ENCODE data around the gene SCO2. TPM values are rescaled to one million over a fixed set of nuclear protein-coding genes. Genes with fewer than 3 reads are reported as not detected.

The SCO2 gene
- polyA plus RNA-seq, 1 donor from 2014 or later, result 9.6 TPM

GRCh38 chr22:50553310-50553709 is 27.9 kb upstream of the SCO2 start:
- H3K4me2 ChIP-seq (ENCODE audit: low read length), result no peak overlapping the region
- TF ChIP-seq MXI1 (conservative IDR thresholded peaks at IDR 0.05; ENCODE audit: poor library complexity, severe bottlenecking), result no peak
- TF ChIP-seq REST (IDR thresholded peaks at IDR 0.05; ENCODE audit: borderline replicate concordance), result no peak
- TF ChIP-seq RAD21 (conservative IDR thresholded peaks at IDR 0.05), result no peak
- TF ChIP-seq EZH2 (IDR thresholded peaks at IDR 0.05; ENCODE audit: borderline replicate concordance, insufficient read depth, low read length, poor library complexity, severe bottlenecking), result no peak
- no peak for TF ChIP-seq CTCF (IDR thresholded peaks at IDR 0.05; ENCODE audit: poor library complexity, severe bottlenecking)
- TF ChIP-seq SMC3 (conservative IDR thresholded peaks at IDR 0.05; ENCODE audit: poor library complexity), result no peak
- no peak for TF ChIP-seq TAF1 (IDR thresholded peaks at IDR 0.05; ENCODE audit: low read depth)
- no peak for TF ChIP-seq EP300 (conservative IDR thresholded peaks at IDR 0.05; ENCODE audit: poor library complexity, severe bottlenecking)
- no peak for TF ChIP-seq POLR2AphosphoS5 (IDR thresholded peaks at IDR 0.05)
- no peaks in the 10 kb centered on the region for H3K9me3 ChIP-seq (ENCODE audit: low read length)
- H3K36me3 ChIP-seq (ENCODE audit: insufficient read depth, low read length), result no peaks in the 10 kb centered on the region
- H3K27ac ChIP-seq (ENCODE audit: low read length), result no peak overlapping the region
- no peaks in the 10 kb centered on the region for H3F3A ChIP-seq (ENCODE audit: insufficient read depth, low read length, poor library complexity, severe bottlenecking)
- no peaks in the 10 kb centered on the region for H3K79me2 ChIP-seq (replicated peaks; ENCODE audit: insufficient read depth, low read length)
- H2AFZ ChIP-seq (ENCODE audit: low read depth, low read length), result no peak overlapping the region
- H3K27me3 ChIP-seq (ENCODE audit: insufficient read depth, low read depth, low read length), result no peaks in the 10 kb centered on the region
- H3K9me2 ChIP-seq (ENCODE audit: insufficient read depth, low read length), result no peaks in the 10 kb centered on the region
- no peaks in the 10 kb centered on the region for H4K20me1 ChIP-seq (ENCODE audit: insufficient read depth)
- H3K9ac ChIP-seq (ENCODE audit: low read length), result no peak overlapping the region
- no peak overlapping the region for H3K4me3 ChIP-seq (ENCODE audit: low read length)

- H3F3A ChIP-seq (ENCODE audit: insufficient read depth, low read length, poor library complexity, severe bottlenecking), result no peaks in the 10 kb centered on the region
- H4K20me1 ChIP-seq (ENCODE audit: insufficient read depth), result no peaks in the 10 kb centered on the region
- H3K27ac ChIP-seq (ENCODE audit: low read length), result no peak overlapping the region
- no peak overlapping the region for H2AFZ ChIP-seq (ENCODE audit: low read depth, low read length)
- no peaks in the 10 kb centered on the region for H3K9me2 ChIP-seq (ENCODE audit: insufficient read depth, low read length)
- no peak overlapping the region for H3K4me2 ChIP-seq (ENCODE audit: low read length)
- H3K9ac ChIP-seq (ENCODE audit: low read length), result no peak overlapping the region
- H3K9me3 ChIP-seq (ENCODE audit: low read length), result no peaks in the 10 kb centered on the region
- no peaks in the 10 kb centered on the region for H3K27me3 ChIP-seq (ENCODE audit: insufficient read depth, low read depth, low read length)
- H3K4me3 ChIP-seq (ENCODE audit: low read length), result no peak overlapping the region
- TF ChIP-seq POLR2AphosphoS5 (IDR thresholded peaks at IDR 0.05) (no peak), MXI1 (conservative IDR thresholded peaks at IDR 0.05; ENCODE audit: poor library complexity, severe bottlenecking) (no peak), RAD21 (conservative IDR thresholded peaks at IDR 0.05) (no peak), CTCF (IDR thresholded peaks at IDR 0.05; ENCODE audit: poor library complexity, severe bottlenecking) (no peak), EP300 (conservative IDR thresholded peaks at IDR 0.05; ENCODE audit: poor library complexity, severe bottlenecking) (no peak), REST (IDR thresholded peaks at IDR 0.05; ENCODE audit: borderline replicate concordance) (no peak), EZH2 (IDR thresholded peaks at IDR 0.05; ENCODE audit: borderline replicate concordance, insufficient read depth, low read length, poor library complexity, severe bottlenecking) (no peak), SMC3 (conservative IDR thresholded peaks at IDR 0.05; ENCODE audit: poor library complexity) (no peak), TAF1 (IDR thresholded peaks at IDR 0.05; ENCODE audit: low read depth) (no peak)
- no peaks in the 10 kb centered on the region for H3K36me3 ChIP-seq (ENCODE audit: insufficient read depth, low read length)
- H3K79me2 ChIP-seq (replicated peaks; ENCODE audit: insufficient read depth, low read length), result no peaks in the 10 kb centered on the region
Measured at GRCh38 chr22:50551160-50551752, 25.9 kb upstream of the SCO2 start.

Data from neural cell (in vitro differentiated cells).